HG03066 (cell line): ENCODE results near the gene TRIM54.
"Not testable (repeated sequence)": the region's sequence is repeated elsewhere in the genome, so short reads cannot be mapped to it uniquely, and the experiment has no call there.

Experiments
- ATAC-seq: cut with Tn5 transposase; IDR thresholded peaks from one replicate; pipeline ENCODE4 v1.9.1; 2021; ENCODE audit warnings: low read depth; ENCODE audit not compliant: unreplicated experiment

The TRIM54 gene

DNA sequence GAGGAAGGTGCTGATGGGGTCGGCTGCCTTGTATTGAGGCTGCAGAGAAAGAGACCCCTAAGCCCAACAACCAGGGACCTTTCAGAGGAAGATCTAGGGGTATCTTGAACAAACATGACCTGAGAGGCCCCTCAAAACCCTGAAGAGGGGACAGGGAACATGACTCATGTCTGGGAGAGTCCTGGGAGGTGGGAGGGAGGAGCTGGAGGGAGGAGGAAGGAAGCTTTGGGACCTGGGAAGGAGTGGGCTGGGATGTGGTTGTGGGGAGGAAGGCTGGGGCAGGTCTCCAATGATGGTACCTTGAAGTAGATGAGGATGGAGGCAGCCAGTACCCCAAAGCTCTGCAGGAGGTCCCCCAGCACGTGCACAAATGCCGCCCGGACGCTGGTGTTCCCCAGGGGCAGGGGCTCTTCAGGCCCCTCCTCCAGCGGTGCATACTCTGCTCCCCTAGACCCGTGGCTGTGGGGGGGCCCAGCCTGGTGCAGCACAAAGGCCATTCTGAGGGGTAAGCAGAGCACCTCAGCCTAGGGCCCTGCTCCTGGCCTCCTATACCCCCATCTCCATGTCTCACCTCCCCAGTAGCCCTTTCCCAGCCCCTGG lies 25.3 kb upstream of the TRIM54 start:
- ATAC-seq, result no peak

DNA sequence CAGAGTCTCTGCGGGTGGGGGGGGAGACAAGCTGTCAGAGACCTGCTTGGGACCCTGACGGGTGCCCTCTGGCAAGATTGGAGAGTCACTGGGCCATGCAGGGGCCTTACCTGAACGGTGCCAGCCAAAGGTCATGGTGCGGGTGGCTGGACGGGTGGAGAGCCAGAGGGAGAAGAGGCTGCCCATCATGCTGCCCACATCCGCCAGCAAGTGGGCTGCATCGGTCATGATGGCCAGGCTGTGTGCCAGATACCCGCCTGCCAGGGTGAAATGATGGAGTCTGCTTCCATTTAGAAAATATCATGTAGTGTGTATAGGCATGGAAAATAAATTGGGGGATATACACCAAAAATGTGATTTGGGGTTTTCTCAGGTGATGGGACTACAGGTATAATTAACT lies 24.2 kb upstream of the TRIM54 start:
- no peak for ATAC-seq

DNA sequence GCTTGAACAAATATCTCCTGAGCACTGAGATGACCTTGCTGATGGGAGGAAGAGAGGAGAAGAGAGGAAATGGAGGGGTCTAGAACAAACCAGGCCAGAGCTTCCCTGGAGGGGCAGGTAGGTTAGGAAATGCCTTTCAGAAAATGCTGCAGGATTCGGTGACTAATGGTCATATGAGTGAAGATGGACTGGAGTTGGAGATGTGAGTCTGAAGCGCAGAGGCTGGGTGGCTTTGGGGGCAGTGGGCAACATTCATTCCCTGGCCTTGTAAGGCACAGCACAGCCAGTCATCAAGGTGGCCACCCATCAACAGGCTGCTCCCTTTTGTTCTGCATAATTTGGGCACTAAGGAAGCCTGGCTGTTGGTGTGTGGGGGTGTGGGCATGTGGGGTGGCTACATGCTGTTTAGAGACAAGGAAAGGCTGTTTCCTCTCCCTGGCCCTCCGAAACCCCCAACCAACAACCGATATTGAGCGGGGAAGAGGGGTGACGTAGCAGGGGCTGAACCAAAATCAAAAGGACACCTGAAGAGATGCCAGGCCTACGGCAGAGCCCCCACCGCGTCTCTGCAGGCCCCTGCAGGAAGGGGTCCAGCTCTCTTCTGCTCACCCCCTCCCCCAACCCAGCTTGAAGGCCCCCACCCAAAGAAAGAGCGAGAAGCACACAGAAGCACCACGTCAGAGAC lies 20.8 kb upstream of the TRIM54 start:
- ATAC-seq, result no peak

DNA sequence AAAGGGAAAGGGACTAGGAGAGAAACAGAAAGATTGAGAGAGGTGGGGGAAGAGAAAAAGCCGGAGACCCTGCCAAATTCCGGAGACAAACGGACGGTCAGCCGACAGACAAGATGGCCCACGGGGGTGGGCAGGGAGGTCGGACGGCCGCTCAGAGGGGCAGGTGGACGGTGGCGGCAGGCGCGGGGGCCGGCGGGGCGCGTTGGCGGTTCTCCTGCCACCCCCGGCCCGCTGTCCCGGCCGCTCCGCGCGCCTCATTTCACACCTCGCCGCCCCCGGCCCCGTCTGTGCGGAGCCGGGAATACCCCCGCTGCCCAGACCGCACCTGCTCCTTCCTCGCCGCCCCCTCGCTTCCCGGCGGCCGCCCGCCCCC lies 20.3 kb upstream of the TRIM54 start:
- no peak for ATAC-seq

DNA sequence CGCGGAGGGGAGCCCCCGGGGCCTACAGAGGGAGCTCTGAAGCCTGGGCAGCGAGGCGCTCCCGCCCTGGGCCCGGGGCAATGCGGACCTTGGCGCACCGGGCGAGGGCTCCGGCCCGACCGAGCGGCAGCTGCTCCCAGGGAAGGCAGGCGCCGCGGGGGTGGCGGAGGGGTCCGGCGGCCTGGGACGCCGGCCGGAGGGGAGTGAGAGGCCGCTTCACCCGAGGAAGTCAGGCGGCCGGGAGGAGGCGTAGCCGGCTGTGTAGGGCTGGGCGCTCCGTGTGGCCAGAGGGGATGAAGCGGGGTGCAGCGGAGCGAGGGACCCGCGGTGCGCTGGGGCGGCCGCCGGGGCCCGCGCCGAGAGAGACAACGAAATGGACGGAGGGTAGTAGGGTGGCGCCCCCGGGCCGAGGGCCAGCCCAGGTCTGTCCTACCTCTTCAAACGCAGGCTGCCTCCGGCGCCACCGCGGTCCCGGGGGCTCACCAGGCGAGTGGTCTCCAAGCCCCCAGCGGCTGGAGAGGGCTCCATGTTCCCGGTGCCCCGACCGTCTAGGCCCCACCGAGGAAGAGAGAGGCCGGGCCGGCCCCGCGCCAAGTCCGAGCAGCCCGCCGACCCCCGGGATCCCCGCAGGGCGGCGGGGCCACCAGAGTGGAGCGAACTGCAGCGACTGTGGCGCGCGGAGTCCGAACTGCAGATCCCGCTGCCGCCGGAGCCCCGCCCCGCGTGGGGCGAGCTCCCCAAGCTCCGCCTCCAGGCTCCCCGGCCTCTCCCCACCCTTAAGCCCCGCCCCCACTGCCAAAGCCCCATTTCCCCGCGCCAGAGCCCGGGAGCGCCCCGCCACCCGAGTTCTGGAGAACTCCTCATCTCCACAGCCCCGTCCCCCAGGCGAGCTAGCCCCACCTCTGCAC lies 19.6 kb upstream of the TRIM54 start, which contains the start of gene SLC30A3:
Gene SLC30A3 (minus strand): TSS at position 669 of the 908 bp plus-strand sequence. CDS start 141 bp downstream, at position 528.
- no peak for ATAC-seq

DNA sequence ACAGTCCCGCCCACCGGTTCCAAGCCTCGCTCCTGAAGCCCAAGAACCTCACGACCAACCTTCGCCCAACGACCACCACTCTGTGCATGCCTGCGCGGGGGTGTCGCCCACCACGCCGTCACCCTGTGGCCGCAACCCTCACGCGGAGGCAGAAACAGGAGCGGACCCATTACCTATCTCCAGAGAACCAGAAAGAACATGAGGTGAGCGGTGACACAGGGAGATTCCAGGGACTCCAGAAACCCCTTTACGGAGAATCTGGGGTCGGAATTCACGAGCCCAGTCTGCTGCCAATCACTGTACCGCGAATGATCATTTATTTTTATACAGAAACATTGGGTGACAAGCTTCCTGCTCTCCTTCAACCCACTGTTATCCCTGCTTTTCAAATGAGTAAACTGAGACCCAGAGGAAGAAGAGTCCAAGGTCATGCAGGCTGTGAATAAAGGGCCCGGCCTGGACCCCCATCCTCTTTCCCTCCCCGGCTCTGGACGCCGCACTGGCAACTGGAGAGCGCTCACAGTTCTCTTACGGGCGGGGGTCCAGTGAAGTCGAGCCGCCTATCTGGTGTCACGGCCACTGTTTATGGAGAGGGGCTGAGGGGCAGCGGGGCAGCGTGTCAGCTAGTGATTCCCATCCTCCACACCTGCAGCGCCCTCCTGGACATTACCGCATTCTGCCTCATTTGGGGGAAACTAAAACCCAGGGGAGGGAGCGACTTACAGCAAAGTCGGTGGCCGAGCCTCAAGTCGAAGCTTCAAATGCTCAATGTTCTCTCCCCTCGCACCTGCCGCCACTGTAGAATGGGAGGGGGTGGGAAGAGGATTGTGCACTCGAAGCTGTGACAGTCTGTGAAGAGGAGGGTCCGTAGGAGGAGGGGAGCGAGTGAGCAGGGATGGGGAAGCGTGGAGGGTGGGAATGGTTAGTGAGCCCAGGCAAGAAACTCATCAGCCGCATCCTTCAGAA lies 18.7 kb upstream of the TRIM54 start:
- no peak for ATAC-seq

DNA sequence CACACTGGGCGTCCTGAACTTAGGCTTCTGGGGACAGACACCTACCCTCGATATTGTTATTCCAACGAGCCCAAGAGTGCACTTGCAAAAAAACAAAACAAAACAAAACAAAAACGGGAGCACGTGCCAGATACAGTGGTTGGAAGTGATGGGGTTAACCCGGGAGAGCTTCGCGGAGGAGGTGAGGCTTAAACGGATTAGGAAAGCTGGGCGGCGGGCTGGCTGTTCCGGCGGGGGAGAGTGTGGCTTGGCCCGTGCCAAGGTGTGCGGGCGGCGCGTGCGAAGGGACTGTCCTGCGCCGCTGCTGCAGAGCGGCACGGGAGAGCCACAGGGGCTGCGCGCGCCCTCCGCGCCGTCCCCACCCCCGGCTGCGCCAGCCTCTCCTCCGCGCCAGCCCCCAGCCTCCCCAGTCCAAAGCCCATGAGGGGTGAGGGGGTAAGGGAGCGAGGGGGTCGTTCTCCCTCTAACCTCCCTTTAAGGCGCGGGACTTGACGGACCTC lies 17.9 kb upstream of the TRIM54 start:
- no peak for ATAC-seq

DNA sequence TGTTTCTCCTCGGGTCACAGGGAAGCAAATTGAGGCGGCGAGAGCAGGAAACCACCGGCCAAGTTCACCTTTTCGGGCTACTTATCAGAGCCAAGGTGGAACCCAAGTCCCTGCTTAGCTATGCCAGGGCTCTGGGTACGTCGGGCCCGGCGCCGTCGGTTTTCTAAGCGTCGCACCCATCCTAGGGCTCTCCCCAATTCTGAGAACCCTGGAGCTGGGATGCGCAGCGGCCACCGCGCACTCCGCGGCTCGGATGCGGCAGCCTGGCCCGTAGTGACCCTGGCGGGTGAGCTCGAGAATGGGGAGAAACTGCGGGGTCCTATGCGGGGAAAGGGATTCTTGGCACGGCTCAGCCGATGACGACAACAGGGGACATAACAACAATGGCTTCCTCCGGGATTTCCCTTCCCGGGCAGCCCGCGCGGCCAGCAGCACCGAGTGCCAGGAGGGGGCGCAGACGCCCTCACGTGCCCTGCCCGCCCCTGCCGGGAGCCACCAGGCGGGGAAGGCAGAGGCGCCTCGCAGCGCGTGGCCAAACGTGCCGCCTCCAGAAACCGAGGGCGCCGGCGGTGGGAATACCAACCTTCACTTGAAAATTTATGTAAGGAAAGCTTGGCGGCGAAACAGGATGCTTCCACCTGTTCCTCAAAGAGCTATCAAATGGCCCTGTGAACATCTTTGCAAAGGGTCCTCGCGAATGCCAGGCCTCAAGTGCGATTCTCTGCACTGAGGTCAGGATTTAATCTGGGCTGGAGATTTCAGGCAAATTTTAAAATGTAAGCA lies 17.3 kb upstream of the TRIM54 start:
- ATAC-seq, result no peak

DNA sequence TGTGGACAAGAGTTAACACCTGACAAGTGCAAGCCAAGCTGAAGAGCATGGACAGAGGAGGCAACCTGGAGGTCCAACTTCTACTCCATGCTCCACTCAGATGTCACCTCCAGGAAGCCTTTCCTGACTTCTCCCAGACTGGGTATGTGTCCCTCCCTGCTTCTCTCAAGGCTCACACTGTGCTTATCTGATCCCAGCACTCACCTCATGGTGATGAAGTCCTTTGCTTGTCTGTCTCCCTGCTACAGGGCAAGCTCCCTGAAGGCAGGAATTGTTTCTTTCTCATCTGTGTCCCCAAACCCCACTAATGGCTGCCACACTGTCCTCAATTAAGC lies 16.7 kb upstream of the TRIM54 start:
- ATAC-seq, result no peak

DNA sequence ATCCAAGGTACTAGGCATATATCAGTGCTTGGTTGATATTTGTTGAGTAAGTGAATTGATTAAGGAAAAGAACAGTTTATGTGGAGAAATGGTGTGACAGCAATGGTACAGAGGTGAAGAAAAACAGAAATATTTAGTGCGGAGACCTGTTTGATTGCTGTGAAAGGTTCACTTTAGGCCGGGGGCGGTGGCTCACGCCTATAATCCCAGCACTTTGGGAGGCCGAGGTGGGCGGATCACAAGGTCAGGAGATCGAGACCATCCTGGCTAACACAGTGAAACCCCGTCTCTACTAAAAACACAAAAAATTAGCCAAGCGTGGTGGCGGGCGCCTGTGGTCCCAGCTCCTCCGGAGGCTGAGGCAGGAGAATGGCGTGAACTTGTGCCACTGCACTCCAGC lies 13.9 kb upstream of the TRIM54 start:
- not testable (repeated sequence) for ATAC-seq

DNA sequence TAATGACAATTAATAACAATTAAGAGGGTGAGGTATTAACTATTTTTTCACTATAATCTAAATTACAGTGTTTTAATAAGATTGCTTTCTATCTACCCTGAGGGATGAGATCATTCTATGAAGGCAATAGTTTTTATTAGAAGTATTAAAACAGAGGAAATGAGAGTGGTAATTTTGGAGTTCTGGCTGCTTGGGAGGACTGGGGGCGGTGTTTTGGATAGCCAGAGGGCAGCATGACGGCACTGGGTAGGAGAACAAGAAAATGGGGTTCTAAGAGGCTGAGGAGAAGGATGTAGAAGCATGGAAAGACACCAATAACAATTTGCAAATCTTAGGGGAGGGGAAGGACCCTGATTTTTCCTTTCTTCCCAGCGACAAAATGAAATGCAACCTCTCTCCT lies 12.1 kb upstream of the TRIM54 start:
- no peak for ATAC-seq

DNA sequence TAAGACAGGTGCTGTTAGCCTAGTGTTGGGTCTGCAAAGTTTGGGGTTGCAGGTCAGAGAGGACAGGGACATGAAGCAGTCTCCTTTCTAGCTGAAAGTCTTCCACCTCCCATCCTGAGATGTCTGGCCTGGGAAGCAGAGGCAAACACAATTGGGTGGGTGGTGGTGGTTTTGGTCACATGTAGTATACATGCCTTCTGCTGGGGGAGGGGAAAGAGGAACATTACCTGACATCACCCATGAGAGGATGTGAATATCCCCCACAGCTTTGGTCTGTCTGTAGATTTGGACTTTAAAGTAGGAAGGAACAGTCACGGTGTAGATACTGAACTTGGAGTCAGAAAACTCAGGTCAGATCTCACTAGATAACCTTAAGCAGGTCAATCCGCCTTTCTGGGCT lies 11.6 kb upstream of the TRIM54 start:
- ATAC-seq, result no peak

DNA sequence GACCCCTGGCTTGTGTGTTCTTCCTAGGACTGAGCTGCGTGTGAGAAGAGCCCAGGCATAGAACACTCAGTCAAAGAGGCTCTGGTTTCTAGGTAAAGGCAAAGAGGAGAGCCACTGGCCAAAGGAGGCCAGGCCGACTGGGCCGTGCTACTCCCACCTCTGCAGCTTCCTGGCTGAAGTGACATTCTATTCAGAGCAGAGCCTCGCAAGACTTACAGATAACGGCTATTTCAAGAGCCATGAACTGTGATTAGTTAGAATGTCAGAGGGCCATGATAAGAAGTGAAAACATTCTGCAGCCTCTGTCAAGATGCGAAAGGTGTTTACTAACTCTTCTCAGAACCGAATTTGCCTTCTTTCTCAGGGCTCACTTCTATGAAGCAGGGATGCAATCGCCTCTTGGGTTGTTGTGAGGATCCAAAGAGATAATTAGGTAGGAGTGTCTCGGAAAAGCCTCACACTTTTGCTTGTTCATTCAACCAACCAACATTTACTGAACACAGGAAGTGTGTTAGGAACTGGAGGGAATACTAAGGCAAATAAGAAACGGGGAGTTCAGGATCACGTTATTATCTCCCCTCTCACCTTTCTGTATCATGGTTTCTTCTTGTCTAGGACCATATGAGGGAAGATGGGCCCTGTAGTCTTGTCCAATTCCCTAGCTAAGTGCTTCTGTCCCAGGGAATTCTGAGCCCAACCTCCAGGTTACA lies 10.4 kb upstream of the TRIM54 start:
- ATAC-seq, result no peak

DNA sequence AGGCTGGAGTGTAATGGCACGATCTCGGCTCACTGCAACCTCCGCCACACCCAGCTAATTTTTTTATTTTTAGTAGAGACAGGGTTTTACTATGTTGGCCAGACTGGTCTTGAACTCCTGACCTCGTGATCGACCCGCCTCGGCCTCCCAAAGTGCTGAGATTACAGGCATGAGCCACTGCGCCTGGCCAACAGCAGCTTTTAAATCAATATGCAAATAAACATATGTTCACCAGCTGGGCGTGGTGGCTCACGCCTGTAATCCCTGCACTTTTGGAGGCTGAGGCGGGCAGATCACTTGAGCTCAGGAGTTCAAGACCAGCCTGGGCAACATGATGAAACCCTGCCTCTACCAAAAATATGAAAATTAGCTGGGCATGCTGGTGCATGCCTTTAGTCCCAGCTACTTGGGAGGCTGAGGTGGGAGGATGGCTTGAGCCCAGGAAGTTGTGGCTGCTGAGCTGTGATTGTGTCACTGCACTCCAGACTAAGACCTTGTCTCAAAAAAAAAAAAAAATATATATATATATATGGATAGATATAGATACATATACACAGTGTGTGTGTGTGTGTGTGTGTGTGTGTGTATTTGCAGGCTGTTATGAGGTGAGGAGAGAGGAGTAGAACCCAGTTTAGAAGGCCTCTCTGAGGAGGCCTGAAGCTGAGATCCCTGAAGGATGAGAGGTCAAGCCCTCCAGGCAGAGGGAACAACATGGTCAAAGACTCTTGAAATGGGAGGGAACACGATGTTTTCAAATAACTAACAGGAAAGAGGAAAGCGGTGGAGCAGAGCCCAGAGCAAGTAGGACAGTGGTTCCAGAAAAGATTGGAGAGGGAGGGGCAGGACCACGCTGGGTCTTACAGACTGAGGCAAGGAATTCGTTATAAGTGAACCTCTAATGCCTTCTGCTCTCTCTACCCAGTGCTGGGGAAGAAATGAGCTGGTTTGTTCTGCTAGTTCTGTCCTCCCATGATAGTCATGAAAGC lies 9.4 kb upstream of the TRIM54 start:
- not testable (repeated sequence) for ATAC-seq

DNA sequence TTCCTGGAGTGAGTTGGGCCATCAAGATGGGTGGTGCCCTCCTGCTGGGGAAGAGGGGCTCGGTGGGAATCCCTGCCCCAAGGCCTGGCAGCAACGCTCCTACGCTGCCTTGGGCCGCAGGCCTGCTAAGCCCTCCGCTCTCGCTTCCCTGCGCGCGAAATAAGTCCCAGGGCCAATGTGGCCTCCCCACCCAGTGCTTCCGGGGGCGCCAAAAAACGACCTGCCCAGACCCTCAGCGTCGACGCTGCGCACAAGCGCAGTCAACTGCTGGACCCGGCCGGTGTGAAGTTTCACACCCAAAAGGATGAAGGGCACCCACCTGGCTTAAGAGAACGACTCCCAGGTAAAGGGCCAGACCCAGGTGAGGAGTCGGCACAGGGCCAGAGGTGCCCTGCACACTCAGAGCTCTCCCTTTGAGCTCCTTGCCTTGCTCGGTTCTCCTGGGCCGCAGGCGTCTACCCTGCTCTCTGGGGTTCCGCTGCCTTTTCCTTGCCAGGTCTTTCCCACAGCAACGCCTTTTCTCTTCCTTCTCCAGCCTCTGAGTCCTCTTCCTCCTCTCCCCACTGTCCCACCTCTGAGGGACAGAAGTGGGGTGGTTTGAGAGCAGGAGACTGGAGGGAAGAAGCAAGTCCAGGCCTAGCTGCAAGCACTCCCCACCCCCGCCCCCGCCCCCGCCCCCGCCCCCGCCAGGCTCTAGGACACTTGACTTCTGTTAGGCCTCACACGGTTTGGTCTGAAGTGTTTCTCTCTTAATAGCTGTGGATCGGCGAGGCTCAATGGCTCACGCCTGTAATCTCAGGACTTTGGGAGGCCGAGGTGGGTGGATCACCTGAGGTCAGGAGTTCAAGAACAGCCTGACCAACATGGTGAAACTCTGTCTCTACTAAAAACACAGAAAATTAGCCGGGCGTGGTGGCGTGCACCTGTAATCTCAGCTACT lies 6.7 kb upstream of the TRIM54 start, which contains the start of gene DNAJC5G:
Gene DNAJC5G (plus strand): TSS at position 223 of the 940 bp plus-strand sequence. CDS start 1,296 bp downstream, outside the sequence.
- ATAC-seq, result no peak

DNA sequence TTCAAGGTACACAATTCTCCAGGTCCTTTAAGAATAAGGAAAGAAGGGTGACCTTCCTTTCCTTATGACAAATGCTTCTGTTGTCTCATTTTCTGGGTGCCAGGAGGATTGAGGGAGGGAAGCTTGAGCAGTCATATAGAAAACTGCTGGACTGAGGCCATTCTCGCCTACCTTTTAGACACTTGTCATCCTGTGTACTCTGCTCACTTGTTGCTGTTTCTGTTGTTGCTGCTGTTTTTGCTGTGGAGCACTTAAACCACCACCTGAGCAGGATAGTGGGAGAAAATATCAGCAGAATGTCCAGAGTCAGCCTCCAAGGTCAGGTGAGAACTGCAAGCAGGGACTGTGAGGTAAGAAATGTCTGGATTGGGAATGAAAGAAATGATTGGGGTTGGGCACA lies 4.2 kb upstream of the TRIM54 start:
- no peak for ATAC-seq

DNA sequence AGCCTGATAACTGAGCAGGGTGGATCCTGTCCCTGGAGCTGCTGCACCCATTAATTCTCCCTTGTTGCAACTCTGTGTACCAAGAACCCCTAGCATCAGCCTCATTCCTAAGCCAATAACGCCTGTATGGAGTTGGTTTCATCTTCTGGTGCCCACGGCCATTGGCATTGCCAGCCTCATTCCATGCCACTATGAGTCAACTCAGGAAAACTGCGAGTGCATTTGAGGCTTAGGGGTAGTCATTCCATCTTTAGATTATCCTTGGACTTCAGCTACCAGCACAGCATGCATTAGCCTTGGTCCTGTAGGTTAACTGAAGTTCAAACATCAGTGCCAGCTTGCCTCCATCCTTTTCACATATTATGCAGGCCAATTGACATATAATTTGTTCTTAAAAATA lies 1.4 kb upstream of the TRIM54 start:
- ATAC-seq, result no peak
